GM12878 (cell line): ENCODE results near the gene CCDC112.

Experiments used
- BACH1 ChIP-seq: fragments of 450-650 bp; IDR thresholded peaks from 2 replicates; pipeline ENCODE4 v1.6.1; 2017; ENCODE audit warnings: mild to moderate bottlenecking, borderline replicate concordance
- BHLHE40 ChIP-seq, 2 experiments: fragments of 450-650 bp in 1 of 2; IDR thresholded peaks; 2 replicates each; pipeline ENCODE4 v1.6.1; 2011 to 2017; ENCODE audit warnings: low read depth in 2 of 2, borderline replicate concordance in 1 of 2, improper control_type of control experiment in 1 of 2, low read length in 1 of 2, mild to moderate bottlenecking in 1 of 2
- EGR1 ChIP-seq, 2 experiments: IDR thresholded peaks; 1 replicate in 1 of 2; 2 replicates in 1 of 2; pipeline ENCODE4 v1.6.1; 2011 to 2012; ENCODE audit warnings: low read depth in 2 of 2, low read length in 2 of 2, borderline replicate concordance in 1 of 2, mild to moderate bottlenecking in 1 of 2, moderate library complexity in 1 of 2
- PAX5 ChIP-seq: IDR thresholded peaks from 2 replicates; pipeline ENCODE4 v1.6.1; 2011; ENCODE audit warnings: low read depth, low read length, borderline replicate concordance
- POLR2A ChIP-seq: IDR thresholded peaks from 2 replicates; pipeline ENCODE4 v1.6.1; 2011; ENCODE audit warnings: low read depth, mild to moderate bottlenecking, low read length
- POLR2AphosphoS5 ChIP-seq: IDR thresholded peaks from 2 replicates; pipeline ENCODE4 v1.6.1; 2011; ENCODE audit warnings: mild to moderate bottlenecking, low read length, inconsistent platforms
- SIX5 ChIP-seq: IDR thresholded peaks from 2 replicates; pipeline ENCODE4 v1.6.1; 2011; ENCODE audit warnings: mild to moderate bottlenecking, low read depth, low read length, moderate library complexity; ENCODE audit not compliant: severe bottlenecking
- TCF12 ChIP-seq: IDR thresholded peaks from 2 replicates; pipeline ENCODE4 v1.6.1; 2011; ENCODE audit warnings: low read depth, mild to moderate bottlenecking, low read length
- TF ChIP-seq, protein P1 (sequence below), 3 experiments: IDR thresholded peaks in 2 of 3; conservative IDR thresholded peaks in 1 of 3; 2 replicates each; pipeline ENCODE4 v1.5.1; 2011; ENCODE audit warnings: low read depth in 3 of 3, low read length in 3 of 3, mild to moderate bottlenecking in 3 of 3, control low read depth in 2 of 3, moderate library complexity in 2 of 3, inconsistent platforms in 1 of 3, mixed read lengths in 1 of 3; ENCODE audit not compliant: control insufficient read depth in 2 of 3, insufficient read depth in 1 of 3; ENCODE audit errors: extremely low read depth in 1 of 3

DNA sequence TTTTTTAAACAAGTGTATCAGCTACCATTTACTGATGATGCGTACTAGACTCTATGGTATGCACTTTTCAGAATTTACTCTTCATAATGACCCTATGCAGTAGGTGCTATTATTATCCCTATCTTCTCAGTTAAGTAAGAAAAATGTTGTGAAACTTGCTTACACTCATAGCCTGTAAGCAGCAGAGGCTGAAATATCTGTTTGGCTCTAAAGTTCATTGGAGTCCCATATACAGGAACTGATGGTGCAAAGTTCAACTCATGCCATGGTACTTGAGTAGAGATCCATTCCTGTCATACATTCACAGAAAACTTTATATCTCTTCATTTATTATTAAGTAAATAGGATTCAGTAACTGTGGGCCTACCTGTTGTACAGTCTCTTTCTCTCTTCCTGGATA lies 41.4 kb upstream of the CCDC112 start:
- TF ChIP-seq, protein P1, sequence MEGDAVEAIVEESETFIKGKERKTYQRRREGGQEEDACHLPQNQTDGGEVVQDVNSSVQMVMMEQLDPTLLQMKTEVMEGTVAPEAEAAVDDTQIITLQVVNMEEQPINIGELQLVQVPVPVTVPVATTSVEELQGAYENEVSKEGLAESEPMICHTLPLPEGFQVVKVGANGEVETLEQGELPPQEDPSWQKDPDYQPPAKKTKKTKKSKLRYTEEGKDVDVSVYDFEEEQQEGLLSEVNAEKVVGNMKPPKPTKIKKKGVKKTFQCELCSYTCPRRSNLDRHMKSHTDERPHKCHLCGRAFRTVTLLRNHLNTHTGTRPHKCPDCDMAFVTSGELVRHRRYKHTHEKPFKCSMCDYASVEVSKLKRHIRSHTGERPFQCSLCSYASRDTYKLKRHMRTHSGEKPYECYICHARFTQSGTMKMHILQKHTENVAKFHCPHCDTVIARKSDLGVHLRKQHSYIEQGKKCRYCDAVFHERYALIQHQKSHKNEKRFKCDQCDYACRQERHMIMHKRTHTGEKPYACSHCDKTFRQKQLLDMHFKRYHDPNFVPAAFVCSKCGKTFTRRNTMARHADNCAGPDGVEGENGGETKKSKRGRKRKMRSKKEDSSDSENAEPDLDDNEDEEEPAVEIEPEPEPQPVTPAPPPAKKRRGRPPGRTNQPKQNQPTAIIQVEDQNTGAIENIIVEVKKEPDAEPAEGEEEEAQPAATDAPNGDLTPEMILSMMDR (IDR thresholded peaks at IDR 0.05 in 2 of 3, conservative IDR thresholded peaks at IDR 0.05 in 1 of 3; ENCODE audit: control insufficient read depth in 2 of 3, extremely low read depth in 1 of 3, insufficient read depth in 1 of 3, low read depth in 3 of 3, low read length in 3 of 3) = no peak
- TF ChIP-seq SIX5 (no peak), BACH1 (no peak), BHLHE40 (IDR thresholded peaks at IDR 0.05; ENCODE audit: borderline replicate concordance in 1 of 2, low read depth in 2 of 2, low read length in 1 of 2) (no peak), POLR2AphosphoS5 (no peak), PAX5 (no peak), POLR2A (no peak), EGR1 (IDR thresholded peaks at IDR 0.05; ENCODE audit: borderline replicate concordance in 1 of 2, low read depth in 2 of 2, low read length in 2 of 2) (no peak), TCF12 (no peak)
